Astrocyte of the hippocampus (primary cell): ENCODE results near the gene MEGF8.

Experiments used
- DNase-seq: peaks from one replicate; pipeline ENCODE4 v3.0.0; 2011; ENCODE audit warnings: low read depth, low spot score

The MEGF8 gene

GRCh38 chr19:42287017-42287826 is 38.2 kb upstream of the MEGF8 start:
- DNase-seq = no peak

GRCh38 chr19:42287827-42288107 is 37.7 kb upstream of the MEGF8 start:
- no peak for DNase-seq

DNA sequence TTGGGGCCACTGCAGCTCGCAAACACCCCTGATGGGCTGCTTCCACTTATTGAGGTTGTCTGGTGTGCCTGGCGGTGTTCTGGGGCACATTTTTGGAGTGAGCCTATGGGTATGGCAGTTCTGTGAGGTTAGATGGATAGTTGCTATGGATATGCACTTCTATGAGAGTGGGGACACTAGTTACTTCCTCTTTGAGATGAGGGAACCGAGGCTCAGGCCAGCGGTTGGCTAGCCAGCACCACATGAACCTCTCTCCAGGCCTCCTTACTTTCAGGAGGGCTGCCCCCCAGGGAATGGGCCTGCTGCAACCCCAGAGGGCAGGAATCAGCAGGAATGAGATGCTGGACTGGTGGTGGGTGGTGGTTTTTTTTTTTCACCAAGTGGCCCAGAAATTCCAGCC is 37.0 kb upstream of the MEGF8 start:
- DNase-seq = no peak

DNA sequence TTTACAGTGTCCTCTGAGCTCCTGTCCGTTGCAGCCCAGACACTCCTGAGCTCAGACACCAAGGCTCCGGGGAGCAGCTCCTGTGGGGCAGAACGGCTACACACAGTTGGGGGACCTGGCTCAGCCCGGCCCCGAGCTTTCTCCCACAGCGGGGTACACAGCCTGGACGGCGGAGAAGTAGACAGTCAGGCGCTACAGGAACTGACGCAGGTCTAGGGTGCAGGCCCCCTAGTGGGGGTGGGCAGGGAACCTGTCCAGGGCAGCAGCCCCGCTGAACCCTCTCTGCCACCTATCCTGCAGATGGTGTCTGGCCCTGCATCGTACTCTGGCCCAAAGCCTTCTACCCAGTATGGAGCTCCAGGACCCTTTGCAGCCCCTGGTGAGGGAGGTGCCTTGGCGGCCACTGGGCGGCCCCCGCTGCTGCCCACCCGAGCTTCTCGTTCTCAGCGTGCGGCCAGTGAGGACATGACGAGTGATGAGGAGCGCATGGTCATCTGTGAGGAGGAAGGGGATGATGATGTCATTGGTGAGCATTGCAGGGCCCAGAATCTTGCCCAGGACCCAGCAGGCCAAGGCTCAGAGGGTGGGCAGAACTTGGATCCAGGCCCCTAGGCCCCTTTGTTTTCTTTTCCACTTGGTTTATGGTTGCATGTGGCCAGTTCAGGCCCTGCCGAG is 36.4 kb upstream of the MEGF8 start:
- DNase-seq = no peak

GRCh38 chr19:42289556-42290041 is 35.8 kb upstream of the MEGF8 start:
- no peak for DNase-seq

GRCh38 chr19:42290136-42290522 is 35.3 kb upstream of the MEGF8 start:
- no peak for DNase-seq

GRCh38 chr19:42290523-42291434 is 34.7 kb upstream of the MEGF8 start:
- no peak for DNase-seq

- no peak for DNase-seq
These were observed 34.0 kb upstream of the MEGF8 start for GRCh38 chr19:42291435-42291810.

GRCh38 chr19:42292042-42292960 is 33.1 kb upstream of the MEGF8 start:
- DNase-seq = no peak

DNA sequence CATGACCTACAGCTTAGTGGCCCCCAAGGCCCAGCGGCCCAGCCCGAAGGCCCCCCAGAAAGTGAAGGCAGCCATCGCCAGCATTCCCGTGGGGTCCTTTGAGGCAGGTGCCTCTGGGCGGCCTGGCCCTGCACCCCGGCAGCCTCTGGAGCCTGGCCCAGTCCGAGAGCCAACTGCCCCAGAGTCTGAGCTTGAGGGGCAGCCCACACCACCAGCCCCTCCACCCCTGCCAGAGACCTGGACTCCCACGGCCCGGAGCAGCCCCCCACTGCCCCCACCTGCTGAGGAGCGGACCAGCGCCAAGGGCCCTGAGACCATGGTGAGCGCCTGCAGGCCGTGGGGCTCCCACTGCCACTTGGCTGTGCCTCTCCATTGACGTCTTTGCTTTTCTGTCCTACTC is 32.5 kb upstream of the MEGF8 start:
- no peak for DNase-seq

DNA sequence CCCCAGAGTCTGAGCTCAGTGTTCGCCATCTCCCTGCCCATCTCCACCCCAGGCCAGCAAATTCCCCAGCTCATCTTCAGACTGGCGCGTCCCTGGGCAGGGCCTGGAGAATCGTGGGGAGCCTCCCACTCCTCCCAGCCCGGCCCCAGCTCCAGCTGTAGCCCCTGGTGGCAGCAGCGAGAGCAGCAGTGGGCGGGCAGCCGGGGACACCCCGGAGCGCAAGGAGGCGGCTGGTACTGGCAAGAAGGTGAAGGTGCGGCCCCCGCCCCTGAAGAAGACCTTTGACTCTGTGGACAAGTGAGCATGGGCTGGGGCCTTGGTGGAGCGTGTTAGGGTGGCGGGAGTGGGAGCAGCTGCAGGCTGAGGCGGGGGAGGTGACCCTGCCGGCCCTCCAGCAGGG is 31.9 kb upstream of the MEGF8 start:
- no peak for DNase-seq

DNA sequence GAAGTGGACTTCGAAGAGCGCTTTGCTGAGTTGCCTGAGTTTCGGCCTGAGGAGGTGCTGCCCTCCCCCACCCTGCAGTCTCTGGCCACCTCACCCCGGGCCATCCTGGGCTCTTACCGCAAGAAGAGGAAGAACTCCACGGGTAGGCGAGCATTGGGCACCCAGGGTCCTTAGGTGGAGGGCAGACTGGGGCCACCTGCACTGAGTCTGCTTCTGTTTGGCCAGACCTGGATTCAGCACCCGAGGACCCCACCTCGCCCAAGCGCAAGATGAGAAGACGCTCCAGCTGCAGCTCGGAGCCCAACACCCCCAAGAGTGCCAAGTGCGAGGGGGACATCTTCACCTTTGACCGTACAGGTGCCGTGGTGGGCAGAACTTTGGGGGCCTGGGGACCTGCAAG is 31.5 kb upstream of the MEGF8 start:
- DNase-seq = no peak

DNA sequence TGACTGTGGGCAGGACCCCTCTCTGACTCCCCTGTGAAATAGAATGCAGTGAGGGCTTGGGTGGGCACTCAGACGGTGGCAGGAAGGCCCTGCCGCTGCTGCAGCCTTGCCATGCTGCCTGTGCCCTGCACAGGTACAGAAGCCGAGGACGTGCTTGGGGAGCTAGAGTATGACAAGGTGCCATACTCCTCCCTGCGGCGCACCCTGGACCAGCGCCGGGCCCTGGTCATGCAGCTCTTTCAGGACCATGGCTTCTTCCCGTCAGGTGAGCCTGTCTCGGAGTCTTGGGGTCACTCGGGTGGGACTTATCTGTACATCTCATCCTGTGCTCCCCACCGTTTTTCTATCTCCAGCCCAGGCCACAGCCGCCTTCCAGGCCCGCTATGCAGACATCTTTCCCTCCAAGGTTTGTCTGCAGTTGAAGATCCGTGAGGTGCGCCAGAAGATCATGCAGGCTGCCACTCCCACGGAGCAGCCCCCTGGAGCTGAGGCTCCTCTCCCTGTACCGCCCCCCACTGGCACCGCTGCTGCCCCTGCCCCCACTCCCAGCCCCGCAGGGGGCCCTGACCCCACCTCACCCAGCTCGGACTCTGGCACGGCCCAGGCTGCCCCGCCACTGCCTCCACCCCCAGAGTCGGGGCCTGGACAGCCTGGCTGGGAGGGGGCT is 30.8 kb upstream of the MEGF8 start:
- no peak for DNase-seq

- no peak for DNase-seq
These were observed 30.1 kb upstream of the MEGF8 start for GRCh38 chr19:42295342-42295741.

DNA sequence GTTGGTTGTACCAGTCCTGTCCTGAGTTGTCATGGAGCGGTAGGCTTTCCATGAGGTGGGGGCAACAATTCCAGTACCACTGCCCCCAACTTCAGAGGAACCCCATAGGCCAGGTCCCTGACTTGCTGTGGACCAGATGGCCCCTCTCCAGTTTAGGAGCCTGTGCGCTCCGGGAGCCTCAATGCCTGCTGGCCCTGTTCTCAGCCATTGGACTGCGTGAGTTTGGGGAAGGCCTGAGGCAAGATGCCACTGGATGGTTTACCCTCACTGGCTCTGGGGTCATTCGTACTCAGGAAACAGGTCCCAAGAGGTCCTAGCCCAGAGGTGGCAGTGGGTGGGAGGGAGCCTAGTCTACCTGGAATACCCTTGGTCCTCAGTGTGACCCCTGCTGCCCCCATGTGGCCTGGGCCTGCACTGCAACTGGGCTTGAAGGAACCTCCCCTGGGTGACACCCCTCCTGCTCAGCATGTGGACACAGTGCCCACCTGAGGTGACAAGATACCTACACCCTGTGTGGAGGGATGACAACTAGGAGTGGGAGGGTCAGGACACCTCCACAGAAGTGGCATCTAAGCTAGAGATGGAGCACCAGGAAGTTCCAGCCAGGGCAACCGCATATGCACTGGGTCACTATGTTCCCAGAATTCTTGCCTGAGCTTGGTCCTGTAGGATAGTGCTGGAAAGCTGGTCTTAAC is 29.5 kb upstream of the MEGF8 start:
- DNase-seq = peak; percentile 81

DNA sequence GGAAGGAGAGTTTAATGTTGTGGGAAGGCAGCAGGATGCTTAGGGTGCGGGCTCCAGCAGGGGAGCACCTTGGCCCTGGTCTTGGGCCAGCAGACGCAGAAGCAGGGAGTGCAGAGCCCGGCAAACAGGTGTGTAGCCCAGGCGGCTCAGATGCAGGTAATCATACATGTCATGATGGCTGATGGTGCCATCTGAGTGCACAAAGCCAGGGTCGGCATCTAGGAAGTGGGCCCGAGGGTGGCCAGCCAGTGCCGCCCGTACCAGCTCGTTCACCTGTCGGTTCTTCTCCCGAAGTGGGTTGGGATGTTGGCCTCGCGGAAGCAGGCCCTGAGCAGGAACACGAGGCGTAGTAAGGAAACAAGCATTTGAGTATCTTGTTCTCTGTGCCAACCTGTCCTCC is 28.4 kb upstream of the MEGF8 start:
- DNase-seq = no peak

DNA sequence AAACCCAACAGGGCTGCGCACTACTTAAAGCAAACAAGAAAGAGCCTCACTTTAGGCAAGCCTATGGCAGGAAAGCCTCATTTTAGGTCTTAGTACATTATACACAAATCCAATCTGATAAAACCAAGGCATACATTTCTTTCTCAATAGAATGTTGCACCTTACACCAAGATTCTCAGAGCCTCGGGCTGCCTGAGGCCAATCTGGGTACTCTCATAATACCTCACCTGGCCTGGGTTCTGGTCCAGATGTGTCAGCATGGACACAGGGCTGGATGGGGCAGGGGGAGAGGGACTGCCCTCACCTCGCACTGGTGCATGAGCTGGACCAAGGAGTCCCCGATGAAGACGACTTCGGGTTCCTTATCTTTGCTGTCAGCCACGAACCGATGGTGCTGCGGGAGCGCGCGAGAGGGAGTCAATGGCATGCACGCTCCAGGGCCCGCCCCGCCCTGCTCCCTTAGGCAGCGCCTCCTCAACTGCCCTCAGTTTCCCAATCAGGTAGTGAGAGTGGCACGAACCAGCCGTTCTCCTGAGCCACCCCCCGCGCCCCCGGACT is 23.7 kb upstream of the MEGF8 start, which contains the start of gene PRR19:
PRR19 (plus strand) TSS at position 487 of the 558 bp plus-strand sequence. CDS start 7,453 bp downstream, outside the sequence.
- DNase-seq = no peak

DNA sequence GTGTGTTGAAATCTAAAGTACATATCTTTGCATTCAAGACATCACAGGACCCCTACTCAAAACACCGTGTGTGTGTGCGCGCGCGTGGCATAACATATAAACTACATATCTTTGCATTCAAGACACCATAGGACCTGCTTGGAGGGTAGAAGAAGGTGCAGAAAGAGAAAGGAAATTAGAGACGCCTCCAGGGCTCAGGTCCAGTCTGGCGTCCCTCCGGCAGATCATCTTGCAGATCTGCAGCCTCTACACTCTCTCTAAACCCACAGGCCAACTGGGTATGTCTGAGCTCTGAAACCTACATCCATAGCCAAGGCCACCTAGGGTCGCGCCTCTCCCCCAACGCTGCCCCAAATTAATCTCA is 22.4 kb upstream of the MEGF8 start:
- DNase-seq = no peak

GRCh38 chr19:42303876-42304275 is 21.6 kb upstream of the MEGF8 start:
- no peak for DNase-seq

DNA sequence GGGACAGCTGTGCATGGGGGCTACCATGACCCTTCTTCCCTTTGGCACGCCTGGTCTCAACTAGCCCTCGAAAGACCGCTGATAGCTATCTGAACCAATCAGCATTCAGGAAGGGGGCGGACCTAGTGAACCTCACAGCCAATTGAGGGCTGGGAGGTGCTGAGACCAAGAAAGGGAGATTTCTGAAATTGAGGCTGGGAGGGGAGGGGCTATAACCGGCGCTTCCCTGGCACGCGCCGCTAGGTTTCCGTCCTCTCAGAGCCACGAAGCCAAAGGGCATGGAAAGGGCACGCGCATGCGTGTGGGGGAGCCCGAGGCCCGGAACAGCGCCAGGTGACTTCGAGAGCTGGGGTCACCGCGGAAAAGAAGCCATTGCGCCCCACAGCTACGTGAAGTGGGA is 18.8 kb upstream of the MEGF8 start:
- DNase-seq = no peak
